Gastrocnemius medialis (tissue), 4 donors: ENCODE measurements around the gene PRMT1.

ENCODE experiments used
- POLR2A ChIP-seq, 2 donors: fragments of 450-650 bp; IDR thresholded peaks; one replicate each; pipeline ENCODE4 v1.6.1; 2017; ENCODE audit warnings: antibody characterized with exemption in 2 of 2, mild to moderate bottlenecking in 2 of 2, moderate library complexity in 2 of 2
- TF ChIP-seq, protein P1 (sequence below), 5 experiments: fragments of 450-650 bp in 3 of 5; fragments of 200-600 bp in 2 of 5; sonication (generic) in 2 of 5; IDR thresholded peaks in 4 of 5; conservative IDR thresholded peaks in 1 of 5; 1 replicate in 4 of 5; 2 replicates in 1 of 5; pipeline ENCODE4 v1.5.1; 2016 to 2019; ENCODE audit warnings: antibody characterized with exemption in 5 of 5, mild to moderate bottlenecking in 3 of 5, moderate library complexity in 3 of 5

DNA sequence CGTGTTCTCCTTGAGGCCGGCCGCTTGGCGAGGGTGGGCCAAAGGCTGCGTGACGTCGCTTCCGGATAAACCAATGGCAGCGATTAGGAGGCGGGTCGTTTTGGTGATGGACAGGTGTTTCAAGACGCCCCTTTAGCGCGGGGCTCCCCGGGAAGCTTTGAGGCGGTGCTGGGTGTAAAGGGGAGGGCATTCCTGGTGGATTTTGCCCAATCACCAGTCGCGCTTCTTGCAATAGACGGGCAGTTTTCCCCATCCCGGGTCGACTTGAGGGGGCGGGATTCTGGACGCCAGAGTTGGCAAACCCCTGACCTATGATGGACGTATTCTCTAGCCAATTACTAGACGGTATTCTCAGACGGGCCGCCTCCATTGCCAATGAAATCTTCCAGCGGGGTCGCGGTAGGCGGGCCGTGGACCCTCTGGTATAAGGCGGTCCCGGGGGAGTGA is 264 bp upstream of the PRMT1 start:
- TF ChIP-seq, protein P1, sequence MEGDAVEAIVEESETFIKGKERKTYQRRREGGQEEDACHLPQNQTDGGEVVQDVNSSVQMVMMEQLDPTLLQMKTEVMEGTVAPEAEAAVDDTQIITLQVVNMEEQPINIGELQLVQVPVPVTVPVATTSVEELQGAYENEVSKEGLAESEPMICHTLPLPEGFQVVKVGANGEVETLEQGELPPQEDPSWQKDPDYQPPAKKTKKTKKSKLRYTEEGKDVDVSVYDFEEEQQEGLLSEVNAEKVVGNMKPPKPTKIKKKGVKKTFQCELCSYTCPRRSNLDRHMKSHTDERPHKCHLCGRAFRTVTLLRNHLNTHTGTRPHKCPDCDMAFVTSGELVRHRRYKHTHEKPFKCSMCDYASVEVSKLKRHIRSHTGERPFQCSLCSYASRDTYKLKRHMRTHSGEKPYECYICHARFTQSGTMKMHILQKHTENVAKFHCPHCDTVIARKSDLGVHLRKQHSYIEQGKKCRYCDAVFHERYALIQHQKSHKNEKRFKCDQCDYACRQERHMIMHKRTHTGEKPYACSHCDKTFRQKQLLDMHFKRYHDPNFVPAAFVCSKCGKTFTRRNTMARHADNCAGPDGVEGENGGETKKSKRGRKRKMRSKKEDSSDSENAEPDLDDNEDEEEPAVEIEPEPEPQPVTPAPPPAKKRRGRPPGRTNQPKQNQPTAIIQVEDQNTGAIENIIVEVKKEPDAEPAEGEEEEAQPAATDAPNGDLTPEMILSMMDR (IDR thresholded peaks at IDR 0.05 in 4 of 5, conservative IDR thresholded peaks at IDR 0.05 in 1 of 5), result no peak
- TF ChIP-seq POLR2A (IDR thresholded peaks at IDR 0.05), result no peak
